ENCODE data around the gene IFT43. TPM values are rescaled to one million over a fixed set of nuclear protein-coding genes. Genes with fewer than 3 reads are reported as not detected.

IFT43 gene
- total and polyA plus RNA-seq, 10 of the 15 experiments (the other 5 are each of a cell fraction or from before 2014, with no cell fraction given), result 8.2 to 24.8 (median 14.0) TPM

DNA sequence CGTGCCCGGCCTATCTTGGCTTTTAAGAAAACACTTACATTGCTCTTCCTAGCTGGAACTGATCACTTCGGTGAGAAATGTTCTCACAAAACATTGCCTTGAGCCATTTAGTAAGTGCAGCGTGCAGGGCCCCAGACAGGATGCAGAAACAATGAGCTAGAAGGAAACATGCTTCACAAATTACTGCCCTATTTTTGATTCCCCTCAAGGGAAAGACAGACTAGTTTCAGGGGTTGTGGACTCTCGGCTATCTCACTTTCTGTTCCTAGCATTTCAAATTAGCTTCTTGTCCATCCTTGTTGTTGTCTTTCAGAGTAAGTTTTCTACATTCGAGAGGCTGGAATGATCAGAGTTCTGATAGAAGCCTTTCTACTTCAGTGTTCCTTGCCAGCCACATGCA lies 25.3 kb upstream of the IFT43 start (continued):
- TF ChIP-seq, protein P1, sequence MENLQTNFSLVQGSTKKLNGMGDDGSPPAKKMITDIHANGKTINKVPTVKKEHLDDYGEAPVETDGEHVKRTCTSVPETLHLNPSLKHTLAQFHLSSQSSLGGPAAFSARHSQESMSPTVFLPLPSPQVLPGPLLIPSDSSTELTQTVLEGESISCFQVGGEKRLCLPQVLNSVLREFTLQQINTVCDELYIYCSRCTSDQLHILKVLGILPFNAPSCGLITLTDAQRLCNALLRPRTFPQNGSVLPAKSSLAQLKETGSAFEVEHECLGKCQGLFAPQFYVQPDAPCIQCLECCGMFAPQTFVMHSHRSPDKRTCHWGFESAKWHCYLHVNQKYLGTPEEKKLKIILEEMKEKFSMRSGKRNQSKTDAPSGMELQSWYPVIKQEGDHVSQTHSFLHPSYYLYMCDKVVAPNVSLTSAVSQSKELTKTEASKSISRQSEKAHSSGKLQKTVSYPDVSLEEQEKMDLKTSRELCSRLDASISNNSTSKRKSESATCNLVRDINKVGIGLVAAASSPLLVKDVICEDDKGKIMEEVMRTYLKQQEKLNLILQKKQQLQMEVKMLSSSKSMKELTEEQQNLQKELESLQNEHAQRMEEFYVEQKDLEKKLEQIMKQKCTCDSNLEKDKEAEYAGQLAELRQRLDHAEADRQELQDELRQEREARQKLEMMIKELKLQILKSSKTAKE (IDR thresholded peaks at IDR 0.05; ENCODE audit: low read depth, poor library complexity, severe bottlenecking), result peak; percentile 36
- TF ChIP-seq EZH2 (IDR thresholded peaks at IDR 0.05; ENCODE audit: borderline replicate concordance, control insufficient read depth, low read depth, low read length) (no peak), ZBED1 (IDR thresholded peaks at IDR 0.05; ENCODE audit: borderline replicate concordance) (no peak), ETV6 (conservative IDR thresholded peaks at IDR 0.05 in 1 of 2, IDR thresholded peaks at IDR 0.05 in 1 of 2; ENCODE audit: borderline replicate concordance in 1 of 2, low read depth in 1 of 2) (peak in 1 of 2 experiments; percentile 85; a peak in 2 of 4 replicates), MEF2B (IDR thresholded peaks at IDR 0.05; ENCODE audit: partially characterized antibody, poor library complexity, severe bottlenecking) (peak; percentile 75), ZNF384 (IDR thresholded peaks at IDR 0.05; ENCODE audit: borderline replicate concordance, low read depth, low read length) (no peak), IKZF2 (IDR thresholded peaks at IDR 0.05) (peak in 1 of 2 experiments; percentile 32; a peak in 2 of 4 replicates), DPF2 (IDR thresholded peaks at IDR 0.05) (peak; percentile 28; the same call in 1 of the 2 replicates), EP300 (IDR thresholded peaks at IDR 0.05; ENCODE audit: borderline replicate concordance in 1 of 2, control insufficient read depth in 1 of 2, low read depth in 2 of 2, low read length in 2 of 2) (0 out of 4 replicates have a peak, but pooled peaks of 1 of the 2 experiments have one; percentile 18), TCF3 (IDR thresholded peaks at IDR 0.05; ENCODE audit: borderline replicate concordance, insufficient read depth, low read depth, low read length) (no peak), YY1 (IDR thresholded peaks at IDR 0.05; ENCODE audit: low read depth, low read length) (no peak), NKRF (conservative IDR thresholded peaks at IDR 0.05) (no peak), EGR1 (IDR thresholded peaks at IDR 0.05; ENCODE audit: borderline replicate concordance in 1 of 2, low read depth in 2 of 2, low read length in 2 of 2) (no peak)
- TF ChIP-seq, protein P2, sequence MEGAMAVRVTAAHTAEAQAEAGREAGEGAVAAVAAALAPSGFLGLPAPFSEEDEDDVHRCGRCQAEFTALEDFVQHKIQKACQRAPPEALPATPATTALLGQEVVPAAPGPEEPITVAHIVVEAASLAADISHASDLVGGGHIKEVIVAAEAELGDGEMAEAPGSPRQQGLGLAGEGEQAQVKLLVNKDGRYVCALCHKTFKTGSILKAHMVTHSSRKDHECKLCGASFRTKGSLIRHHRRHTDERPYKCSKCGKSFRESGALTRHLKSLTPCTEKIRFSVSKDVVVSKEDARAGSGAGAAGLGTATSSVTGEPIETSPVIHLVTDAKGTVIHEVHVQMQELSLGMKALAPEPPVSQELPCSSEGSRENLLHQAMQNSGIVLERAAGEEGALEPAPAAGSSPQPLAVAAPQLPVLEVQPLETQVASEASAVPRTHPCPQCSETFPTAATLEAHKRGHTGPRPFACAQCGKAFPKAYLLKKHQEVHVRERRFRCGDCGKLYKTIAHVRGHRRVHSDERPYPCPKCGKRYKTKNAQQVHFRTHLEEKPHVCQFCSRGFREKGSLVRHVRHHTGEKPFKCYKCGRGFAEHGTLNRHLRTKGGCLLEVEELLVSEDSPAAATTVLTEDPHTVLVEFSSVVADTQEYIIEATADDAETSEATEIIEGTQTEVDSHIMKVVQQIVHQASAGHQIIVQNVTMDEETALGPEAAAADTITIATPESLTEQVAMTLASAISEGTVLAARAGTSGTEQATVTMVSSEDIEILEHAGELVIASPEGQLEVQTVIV (IDR thresholded peaks at IDR 0.05; ENCODE audit: borderline replicate concordance, partially characterized antibody), result no peak
- TF ChIP-seq, protein P3, sequence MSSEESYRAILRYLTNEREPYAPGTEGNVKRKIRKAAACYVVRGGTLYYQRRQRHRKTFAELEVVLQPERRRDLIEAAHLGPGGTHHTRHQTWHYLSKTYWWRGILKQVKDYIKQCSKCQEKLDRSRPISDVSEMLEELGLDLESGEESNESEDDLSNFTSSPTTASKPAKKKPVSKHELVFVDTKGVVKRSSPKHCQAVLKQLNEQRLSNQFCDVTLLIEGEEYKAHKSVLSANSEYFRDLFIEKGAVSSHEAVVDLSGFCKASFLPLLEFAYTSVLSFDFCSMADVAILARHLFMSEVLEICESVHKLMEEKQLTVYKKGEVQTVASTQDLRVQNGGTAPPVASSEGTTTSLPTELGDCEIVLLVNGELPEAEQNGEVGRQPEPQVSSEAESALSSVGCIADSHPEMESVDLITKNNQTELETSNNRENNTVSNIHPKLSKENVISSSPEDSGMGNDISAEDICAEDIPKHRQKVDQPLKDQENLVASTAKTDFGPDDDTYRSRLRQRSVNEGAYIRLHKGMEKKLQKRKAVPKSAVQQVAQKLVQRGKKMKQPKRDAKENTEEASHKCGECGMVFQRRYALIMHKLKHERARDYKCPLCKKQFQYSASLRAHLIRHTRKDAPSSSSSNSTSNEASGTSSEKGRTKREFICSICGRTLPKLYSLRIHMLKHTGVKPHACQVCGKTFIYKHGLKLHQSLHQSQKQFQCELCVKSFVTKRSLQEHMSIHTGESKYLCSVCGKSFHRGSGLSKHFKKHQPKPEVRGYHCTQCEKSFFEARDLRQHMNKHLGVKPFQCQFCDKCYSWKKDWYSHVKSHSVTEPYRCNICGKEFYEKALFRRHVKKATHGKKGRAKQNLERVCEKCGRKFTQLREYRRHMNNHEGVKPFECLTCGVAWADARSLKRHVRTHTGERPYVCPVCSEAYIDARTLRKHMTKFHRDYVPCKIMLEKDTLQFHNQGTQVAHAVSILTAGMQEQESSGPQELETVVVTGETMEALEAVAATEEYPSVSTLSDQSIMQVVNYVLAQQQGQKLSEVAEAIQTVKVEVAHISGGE (CRISPR knock-in tag; IDR thresholded peaks at IDR 0.05), result no peak
- TF ChIP-seq, protein P4, sequence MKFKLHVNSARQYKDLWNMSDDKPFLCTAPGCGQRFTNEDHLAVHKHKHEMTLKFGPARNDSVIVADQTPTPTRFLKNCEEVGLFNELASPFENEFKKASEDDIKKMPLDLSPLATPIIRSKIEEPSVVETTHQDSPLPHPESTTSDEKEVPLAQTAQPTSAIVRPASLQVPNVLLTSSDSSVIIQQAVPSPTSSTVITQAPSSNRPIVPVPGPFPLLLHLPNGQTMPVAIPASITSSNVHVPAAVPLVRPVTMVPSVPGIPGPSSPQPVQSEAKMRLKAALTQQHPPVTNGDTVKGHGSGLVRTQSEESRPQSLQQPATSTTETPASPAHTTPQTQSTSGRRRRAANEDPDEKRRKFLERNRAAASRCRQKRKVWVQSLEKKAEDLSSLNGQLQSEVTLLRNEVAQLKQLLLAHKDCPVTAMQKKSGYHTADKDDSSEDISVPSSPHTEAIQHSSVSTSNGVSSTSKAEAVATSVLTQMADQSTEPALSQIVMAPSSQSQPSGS (IDR thresholded peaks at IDR 0.05; ENCODE audit: low read length), result peak; percentile 25; the same call in 1 of the 2 replicates
